ENCODE data around the gene LRRC4.

DNA sequence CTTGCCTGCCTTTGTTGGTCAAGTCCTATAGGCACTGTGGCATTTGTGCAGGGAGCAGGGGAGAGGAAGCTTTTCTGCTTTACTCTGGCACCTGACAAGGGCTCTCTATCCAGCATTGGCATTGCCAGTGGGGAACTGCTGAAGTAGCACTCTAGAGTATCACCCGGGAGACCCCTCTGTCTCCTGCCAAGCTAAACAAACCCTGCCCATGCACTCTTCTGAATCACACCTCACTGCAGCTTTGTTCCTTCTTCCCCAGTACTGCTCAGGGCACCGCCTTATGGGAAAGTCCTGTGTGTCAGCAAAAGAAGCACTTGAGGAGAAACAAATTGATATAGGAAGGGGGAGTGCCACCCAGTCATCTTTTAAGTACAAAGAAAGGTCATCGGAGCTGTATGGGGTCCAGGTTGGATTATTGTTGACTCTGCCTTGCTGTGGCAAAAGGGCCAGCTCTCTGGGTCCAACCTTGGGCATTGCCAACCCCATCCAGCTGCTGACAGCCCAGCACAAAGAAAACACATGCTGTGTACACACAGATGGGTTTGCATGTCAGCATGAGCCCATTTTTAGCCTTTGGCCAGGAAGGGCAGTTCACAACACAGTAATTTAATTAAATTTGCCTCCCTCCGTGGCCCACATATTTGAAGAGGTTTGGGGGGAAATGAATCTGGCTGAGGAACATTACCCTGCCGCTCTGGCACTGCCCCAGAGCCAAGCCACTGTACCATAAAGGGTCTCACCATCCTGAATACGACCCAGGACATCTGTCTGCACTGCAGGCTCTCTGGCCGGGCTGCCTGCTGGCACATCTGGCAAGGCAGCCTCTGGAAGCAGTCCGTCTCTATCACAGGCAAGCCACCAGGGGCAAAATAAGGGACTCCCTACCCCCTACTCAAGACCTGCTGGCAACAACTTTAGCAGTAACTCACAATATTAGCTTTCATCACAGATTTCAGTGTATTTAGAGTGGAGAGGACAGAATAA lies 13.1 kb downstream of the LRRC4 start:
- TF ChIP-seq, protein P1, sequence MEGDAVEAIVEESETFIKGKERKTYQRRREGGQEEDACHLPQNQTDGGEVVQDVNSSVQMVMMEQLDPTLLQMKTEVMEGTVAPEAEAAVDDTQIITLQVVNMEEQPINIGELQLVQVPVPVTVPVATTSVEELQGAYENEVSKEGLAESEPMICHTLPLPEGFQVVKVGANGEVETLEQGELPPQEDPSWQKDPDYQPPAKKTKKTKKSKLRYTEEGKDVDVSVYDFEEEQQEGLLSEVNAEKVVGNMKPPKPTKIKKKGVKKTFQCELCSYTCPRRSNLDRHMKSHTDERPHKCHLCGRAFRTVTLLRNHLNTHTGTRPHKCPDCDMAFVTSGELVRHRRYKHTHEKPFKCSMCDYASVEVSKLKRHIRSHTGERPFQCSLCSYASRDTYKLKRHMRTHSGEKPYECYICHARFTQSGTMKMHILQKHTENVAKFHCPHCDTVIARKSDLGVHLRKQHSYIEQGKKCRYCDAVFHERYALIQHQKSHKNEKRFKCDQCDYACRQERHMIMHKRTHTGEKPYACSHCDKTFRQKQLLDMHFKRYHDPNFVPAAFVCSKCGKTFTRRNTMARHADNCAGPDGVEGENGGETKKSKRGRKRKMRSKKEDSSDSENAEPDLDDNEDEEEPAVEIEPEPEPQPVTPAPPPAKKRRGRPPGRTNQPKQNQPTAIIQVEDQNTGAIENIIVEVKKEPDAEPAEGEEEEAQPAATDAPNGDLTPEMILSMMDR (IDR thresholded peaks at IDR 0.05 in 8 of 11, conservative IDR thresholded peaks at IDR 0.05 in 3 of 11), result no peak
- TF ChIP-seq POLR2AphosphoS5 (IDR thresholded peaks at IDR 0.05) (no peak), POLR2A (IDR thresholded peaks at IDR 0.05) (no peak)

Data from spleen (tissue), 7 donors.